NCI-H748 (cell line): ENCODE data around the gene KLHL8.

ENCODE experiments used
- DNase-seq: peaks from one replicate; lab custom pipeline; 2025; ENCODE audit not compliant: unreplicated experiment; lab: John Stamatoyannopoulos, UW

The KLHL8 gene

GRCh38 chr4:87220094-87220822 lies at the start of gene KLHL8:
TSS of gene KLHL8 (minus strand) at chr4:87220618. CDS start at chr4:87195539, 25,079 bp downstream.
- peak; percentile 87 for DNase-seq

GRCh38 chr4:87270144-87270543 lies 49.7 kb upstream of the KLHL8 start:
- DNase-seq = peak; percentile 52

- DNase-seq = no peak
Measured at GRCh38 chr4:87268411-87268810, 48.0 kb upstream of the KLHL8 start.

- no peak for DNase-seq
Measured at GRCh38 chr4:87266986-87267385, 46.6 kb upstream of the KLHL8 start.

- DNase-seq = no peak
Measured at GRCh38 chr4:87262886-87263285, 42.5 kb upstream of the KLHL8 start.

GRCh38 chr4:87260477-87260876 lies 40.1 kb upstream of the KLHL8 start:
- DNase-seq = no peak

- DNase-seq = no peak
Measured at GRCh38 chr4:87258677-87259076, 38.3 kb upstream of the KLHL8 start.

- peak; percentile 59 for DNase-seq
Measured at GRCh38 chr4:87257523-87257922, 37.1 kb upstream of the KLHL8 start.

- no peak for DNase-seq
Measured at GRCh38 chr4:87255755-87256154, 35.3 kb upstream of the KLHL8 start.

GRCh38 chr4:87251106-87251505 lies 30.7 kb upstream of the KLHL8 start:
- no peak for DNase-seq

- no peak for DNase-seq
Measured at GRCh38 chr4:87250294-87250693, 29.9 kb upstream of the KLHL8 start.

GRCh38 chr4:87249332-87250019 lies 29.1 kb upstream of the KLHL8 start:
- no peak for DNase-seq

GRCh38 chr4:87243426-87244053 lies 23.1 kb upstream of the KLHL8 start:
- DNase-seq = peak; percentile 21

GRCh38 chr4:87241336-87241735 lies 20.9 kb upstream of the KLHL8 start:
- DNase-seq = no peak

- DNase-seq = peak; percentile 60
Measured at GRCh38 chr4:87240341-87240740, 19.9 kb upstream of the KLHL8 start.

- DNase-seq = no peak
Measured at GRCh38 chr4:87239821-87240220, 19.4 kb upstream of the KLHL8 start.

GRCh38 chr4:87239194-87239593 lies 18.8 kb upstream of the KLHL8 start:
- no peak for DNase-seq

GRCh38 chr4:87236861-87237260 lies 16.4 kb upstream of the KLHL8 start:
- DNase-seq = no peak

- no peak for DNase-seq
Measured at GRCh38 chr4:87235020-87235671, 14.7 kb upstream of the KLHL8 start.

GRCh38 chr4:87232216-87232615 lies 11.8 kb upstream of the KLHL8 start:
- peak; percentile 2 for DNase-seq

GRCh38 chr4:87230806-87231205 lies 10.4 kb upstream of the KLHL8 start:
- DNase-seq = no peak

- no peak for DNase-seq
Measured at GRCh38 chr4:87229979-87230378, 9.6 kb upstream of the KLHL8 start.
